HEK293T (cell line): ENCODE data around the gene ASB18.

ENCODE experiments used
- ELF4 ChIP-seq: fragments of 450-650 bp; IDR thresholded peaks from 2 replicates; pipeline ENCODE4 v1.6.1; 2017; ENCODE audit warnings: antibody characterized with exemption
- SP1 ChIP-seq: fragments of 450-650 bp; IDR thresholded peaks from 2 replicates; pipeline ENCODE4 v1.6.1; 2017
- SUZ12 ChIP-seq: fragments of 450-650 bp; IDR thresholded peaks from 2 replicates; pipeline ENCODE4 v1.6.1; 2016; ENCODE audit warnings: mild to moderate bottlenecking

DNA sequence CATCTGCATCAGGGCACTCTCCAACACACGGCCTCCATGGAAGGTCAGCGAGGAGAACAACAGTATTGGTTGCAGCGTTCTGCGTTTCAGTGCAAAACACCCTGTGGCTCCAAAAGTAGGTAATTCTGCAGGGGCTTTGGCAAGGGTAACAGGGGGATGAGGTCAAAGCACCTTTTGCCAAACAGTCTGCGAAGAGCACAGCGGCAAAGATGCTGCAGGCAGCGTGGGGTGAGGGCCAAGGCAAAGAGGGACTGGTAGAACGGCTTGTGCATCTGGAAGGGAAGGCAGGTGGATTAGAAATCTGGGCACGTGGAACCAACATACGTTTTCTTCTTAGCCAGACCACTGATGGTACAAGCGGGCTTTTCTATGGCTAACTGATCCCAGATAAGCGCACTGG, 69.4 kb downstream of the ASB18 start:
- TF ChIP-seq ELF4 (no peak), SP1 (no peak), SUZ12 (no peak)
